Inflammatory macrophage treated with lipopolysaccharide for 4 hours (primary cell): Measurements from ENCODE around the gene GRK5.
A peak's percentile ranks its signal among the peaks of the same experiment; 100 is the strongest.
"Not testable (repeated sequence)": the region's sequence is repeated elsewhere in the genome, so short reads cannot be mapped to it uniquely, and the experiment has no call there.

Experiments
- DNase-seq: peaks from one replicate; pipeline ENCODE4 v3.0.0-alpha.2; 2020

Gene GRK5

GRCh38 chr10:119252470-119253151, 45.2 kb downstream of the GRK5 start:
- no peak for DNase-seq

DNA sequence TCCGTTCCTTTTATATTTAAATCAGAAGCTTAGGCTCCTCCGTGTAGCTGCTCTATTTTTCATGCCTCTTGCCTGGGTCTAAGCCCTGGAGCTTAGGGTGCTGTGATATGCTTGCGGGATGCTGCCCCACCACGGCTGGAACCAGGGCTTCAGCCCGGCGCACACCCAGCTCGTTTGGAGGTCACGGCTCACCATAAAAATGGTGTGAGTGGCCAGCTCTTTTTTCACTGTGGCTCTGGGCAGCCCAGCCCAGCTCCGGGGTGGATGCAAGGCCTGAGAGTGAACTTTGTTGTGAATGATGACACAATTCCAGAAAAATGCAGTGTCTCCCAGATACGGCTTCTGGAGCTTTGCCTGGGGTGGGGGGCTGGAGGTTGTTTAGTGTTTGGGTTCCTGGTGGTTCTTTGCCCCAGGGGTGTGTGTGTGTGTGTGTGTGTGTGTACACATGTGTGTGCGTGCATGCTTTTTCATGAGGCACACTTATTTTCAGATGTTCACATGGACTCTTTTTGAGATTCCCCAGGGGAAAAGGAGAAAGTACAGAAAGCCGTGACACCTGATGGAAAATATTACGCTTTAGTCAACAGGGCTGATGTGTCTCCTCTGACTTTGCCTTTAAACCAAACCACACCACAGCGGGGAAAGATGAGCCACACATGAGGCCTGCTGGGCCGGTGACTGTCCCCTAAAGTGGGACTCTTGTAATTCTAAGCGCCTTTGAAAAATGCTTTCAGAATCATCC, 46.2 kb downstream of the GRK5 start:
- no peak for DNase-seq

DNA sequence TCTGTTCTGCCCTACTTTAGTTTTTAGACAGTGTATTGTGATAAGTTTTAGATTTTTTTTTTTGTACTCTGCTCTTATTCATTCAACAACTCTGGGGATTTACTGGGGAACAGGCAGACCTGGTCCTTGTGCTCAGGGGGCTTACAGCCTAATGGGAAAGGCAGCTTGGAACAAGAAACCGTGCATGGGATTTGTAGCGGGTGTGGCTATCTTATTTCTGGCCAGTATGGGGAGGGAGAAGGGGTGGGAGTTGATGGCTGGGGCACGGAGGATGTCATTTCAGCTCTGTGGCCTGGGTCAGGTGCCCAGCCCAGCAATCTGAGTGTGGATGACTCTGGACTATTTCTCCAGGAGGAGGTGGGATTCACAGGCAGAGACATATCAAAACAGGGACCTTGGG, 47.0 kb downstream of the GRK5 start:
- DNase-seq = no peak

DNA sequence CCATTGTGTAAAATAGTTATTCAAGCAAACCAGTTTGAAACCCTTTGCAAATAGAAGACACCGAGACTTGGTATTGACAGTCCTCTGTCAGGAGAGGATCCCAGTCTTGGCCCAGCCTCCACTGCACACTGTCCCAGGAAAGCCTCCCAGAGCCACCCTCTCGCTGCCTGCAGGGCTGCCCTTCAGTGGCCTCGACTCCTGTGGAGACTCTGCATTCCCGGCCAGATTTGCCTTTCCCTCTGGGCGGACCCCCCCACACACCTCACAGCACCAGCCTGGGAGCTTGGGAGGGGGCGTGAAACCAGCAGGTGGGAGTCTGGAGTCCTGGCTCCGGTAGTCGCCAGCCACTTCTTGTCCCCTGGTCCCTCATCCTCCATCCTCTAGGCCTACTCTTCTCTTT, 48.7 kb downstream of the GRK5 start:
- DNase-seq = no peak

- DNase-seq = no peak
Observed at GRCh38 chr10:119256897-119257296, 49.5 kb downstream of the GRK5 start.

- no peak for DNase-seq
Observed at GRCh38 chr10:119257899-119258419, 50.6 kb downstream of the GRK5 start.

DNA sequence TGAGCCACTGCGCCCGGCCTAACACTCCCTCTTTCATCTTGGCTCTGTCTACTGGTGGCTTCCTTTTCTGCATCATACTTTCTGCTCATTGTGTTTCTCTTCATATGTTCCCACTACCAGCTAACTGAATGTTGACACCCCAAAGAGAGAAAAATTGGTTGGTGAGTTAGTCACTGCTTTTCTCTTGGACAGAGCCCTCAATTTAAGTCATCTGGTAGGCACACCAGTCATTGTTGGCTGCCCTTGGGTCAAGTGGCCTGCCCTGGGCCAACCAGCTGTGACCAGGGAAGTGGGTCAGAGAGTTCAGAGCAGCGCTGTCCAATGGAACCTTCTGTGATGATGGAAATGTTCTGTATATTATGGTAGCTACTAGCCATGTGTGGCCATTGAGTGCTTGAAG, 52.0 kb downstream of the GRK5 start:
- DNase-seq = no peak

GRCh38 chr10:119261016-119261415, 53.6 kb downstream of the GRK5 start:
- DNase-seq = not testable (repeated sequence)

GRCh38 chr10:119263951-119264617, 56.7 kb downstream of the GRK5 start:
- DNase-seq = no peak

GRCh38 chr10:119265691-119266090, 58.3 kb downstream of the GRK5 start:
- DNase-seq = no peak

- no peak for DNase-seq
Observed at GRCh38 chr10:119267384-119267783, 60.0 kb downstream of the GRK5 start.

GRCh38 chr10:119268428-119268827, 61.1 kb downstream of the GRK5 start:
- DNase-seq = no peak

GRCh38 chr10:119268871-119269506, 61.6 kb downstream of the GRK5 start:
- no peak for DNase-seq

DNA sequence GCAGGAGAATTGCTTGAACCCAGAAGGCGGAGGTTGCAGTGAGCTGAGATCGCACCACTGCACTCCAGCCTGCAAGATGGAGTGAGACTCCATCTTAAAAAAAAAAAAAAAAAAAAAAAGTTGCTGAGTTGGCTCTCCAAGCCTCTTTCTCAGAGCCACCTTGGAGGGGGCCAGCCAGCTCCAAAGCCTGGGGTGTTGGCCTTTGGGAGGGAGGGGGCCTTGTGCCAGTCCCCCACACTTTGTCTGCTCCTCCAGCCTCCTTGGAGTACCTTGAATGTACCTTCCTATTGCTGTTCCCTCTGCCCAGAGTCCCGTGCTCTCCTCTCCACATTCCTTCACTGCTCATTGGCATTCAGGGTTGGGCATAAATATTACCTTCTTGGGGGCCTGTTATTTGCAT, 62.4 kb downstream of the GRK5 start:
- DNase-seq = no peak

DNA sequence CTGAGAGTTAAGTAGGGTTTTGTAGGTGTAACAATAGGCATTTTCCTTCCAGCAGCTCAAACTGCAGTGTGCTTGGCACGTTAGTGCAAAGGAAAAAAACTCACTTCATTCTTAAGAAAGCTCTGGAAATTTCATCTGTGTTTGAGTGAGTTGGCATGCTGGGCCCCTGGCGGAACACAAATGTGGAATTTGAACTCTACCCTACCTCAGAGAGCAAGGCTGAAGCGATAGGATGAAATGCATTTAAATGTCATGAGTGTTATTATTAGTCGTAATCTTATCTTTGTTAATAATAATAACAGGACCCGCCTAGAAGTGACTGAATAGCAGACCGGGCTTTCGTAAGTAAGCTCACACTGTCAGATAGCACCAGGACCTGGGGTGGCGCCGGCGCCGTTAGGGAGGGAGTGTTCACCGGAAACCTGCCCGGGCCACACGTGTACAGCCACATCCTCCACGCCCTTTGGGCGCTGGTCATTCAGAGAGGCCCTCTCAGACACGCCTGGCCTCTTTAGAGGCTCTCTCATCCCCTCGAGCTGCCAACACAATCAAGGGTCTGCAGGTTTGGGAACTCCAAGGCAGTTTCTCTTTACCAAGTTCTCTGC, 63.5 kb downstream of the GRK5 start:
- DNase-seq = peak; percentile 30

GRCh38 chr10:119272338-119272734, 65.0 kb downstream of the GRK5 start:
- DNase-seq = not testable (repeated sequence)

- DNase-seq = no peak
Observed at GRCh38 chr10:119272736-119273135, 65.4 kb downstream of the GRK5 start.

DNA sequence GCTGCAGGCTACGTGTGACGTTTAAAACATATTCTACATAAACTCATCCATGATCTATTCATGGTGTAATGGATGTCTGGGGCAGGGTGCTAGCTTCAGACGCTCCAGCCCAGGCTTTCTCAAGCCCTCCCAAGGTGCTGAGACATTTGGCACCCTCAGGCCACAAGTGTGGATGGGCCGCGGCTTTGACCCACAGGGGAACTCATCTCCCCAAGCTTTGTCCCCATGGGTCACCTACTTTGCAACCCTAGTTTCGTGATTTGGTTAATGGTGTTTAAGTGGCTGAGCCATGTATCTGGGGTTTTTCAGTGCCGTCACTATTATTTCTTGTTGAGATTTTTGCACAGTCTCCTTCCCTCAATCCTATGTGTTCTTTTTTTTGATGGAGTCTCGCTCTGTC, 66.0 kb downstream of the GRK5 start:
- DNase-seq = no peak

GRCh38 chr10:119274519-119275045, 67.2 kb downstream of the GRK5 start:
- no peak for DNase-seq

- DNase-seq = no peak
Observed at GRCh38 chr10:119275085-119275484, 67.7 kb downstream of the GRK5 start.

DNA sequence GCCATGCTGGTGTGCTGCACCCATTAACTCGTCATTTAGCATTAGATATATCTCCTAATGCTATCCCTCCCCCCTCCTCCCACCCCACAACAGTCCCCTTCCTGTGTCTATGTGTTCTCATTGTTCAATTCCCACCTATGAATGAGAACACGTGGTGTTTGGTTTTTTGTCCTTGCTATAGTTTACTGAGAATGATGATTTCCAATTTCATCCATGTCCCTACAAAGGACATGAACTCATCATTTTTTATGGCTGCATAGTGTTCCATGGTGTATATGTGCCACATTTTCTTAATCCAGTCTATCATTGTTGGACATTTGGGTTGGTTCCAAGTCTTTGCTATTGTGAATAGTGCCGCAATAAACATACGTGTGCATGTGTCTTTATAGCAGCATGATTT, 68.8 kb downstream of the GRK5 start:
- DNase-seq = not testable (repeated sequence)

- no peak for DNase-seq
Observed at GRCh38 chr10:119278126-119278709, 70.8 kb downstream of the GRK5 start.
